Measurements from ENCODE around the gene DDX11.
"Not testable (repeated sequence)": the region's sequence is repeated elsewhere in the genome, so short reads cannot be mapped to it uniquely, and the experiment has no call there.

DNA sequence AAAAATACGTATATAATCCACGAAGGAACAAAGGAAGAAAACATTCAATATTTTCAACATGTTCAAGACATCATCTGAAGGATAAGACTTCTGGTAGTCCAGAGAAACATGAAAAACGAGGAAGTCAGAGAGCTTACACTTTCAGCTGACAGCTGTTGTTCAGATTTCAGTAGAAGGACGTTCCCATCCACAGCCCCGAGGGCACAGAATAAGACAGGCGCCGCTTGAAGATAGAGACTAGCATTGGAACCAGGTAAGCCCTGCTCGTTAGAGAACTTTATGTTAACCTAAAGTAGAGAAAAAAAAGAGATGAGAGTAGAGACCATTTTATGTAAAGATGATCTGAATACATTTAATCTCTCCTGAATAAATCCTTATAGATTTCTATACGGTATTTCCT is 71.1 kb downstream of the DDX11 start:
- TF ChIP-seq, protein P1, sequence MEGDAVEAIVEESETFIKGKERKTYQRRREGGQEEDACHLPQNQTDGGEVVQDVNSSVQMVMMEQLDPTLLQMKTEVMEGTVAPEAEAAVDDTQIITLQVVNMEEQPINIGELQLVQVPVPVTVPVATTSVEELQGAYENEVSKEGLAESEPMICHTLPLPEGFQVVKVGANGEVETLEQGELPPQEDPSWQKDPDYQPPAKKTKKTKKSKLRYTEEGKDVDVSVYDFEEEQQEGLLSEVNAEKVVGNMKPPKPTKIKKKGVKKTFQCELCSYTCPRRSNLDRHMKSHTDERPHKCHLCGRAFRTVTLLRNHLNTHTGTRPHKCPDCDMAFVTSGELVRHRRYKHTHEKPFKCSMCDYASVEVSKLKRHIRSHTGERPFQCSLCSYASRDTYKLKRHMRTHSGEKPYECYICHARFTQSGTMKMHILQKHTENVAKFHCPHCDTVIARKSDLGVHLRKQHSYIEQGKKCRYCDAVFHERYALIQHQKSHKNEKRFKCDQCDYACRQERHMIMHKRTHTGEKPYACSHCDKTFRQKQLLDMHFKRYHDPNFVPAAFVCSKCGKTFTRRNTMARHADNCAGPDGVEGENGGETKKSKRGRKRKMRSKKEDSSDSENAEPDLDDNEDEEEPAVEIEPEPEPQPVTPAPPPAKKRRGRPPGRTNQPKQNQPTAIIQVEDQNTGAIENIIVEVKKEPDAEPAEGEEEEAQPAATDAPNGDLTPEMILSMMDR (IDR thresholded peaks at IDR 0.05; ENCODE audit: insufficient read depth, low read depth, low read length) = not testable (repeated sequence)
- not testable (repeated sequence) for TF ChIP-seq EZH2 (IDR thresholded peaks at IDR 0.05; ENCODE audit: insufficient read depth, low read length)

All from astrocyte (in vitro differentiated cells and primary cell).